ENCODE data around the gene IL4R. TPM values are rescaled to one million over a fixed set of nuclear protein-coding genes. Genes with fewer than 3 reads are reported as not detected.

IL4R gene
- total RNA-seq, 1 donor from 2014 or later: 22.0 TPM

- peak; percentile 88 for DNase-seq (ENCODE audit: low spot score)
- intact Hi-C loops (cut with DNase I): loop anchor here (2.0 kb wide), 1 partner anchor 133 kb away; no protein-coding TSS in a partner anchor
Observed at GRCh38 chr16:27367461-27368357, 53.9 kb downstream of the IL4R start.

- intact Hi-C loops (cut with DNase I): loop anchor here (2.0 kb wide), 1 partner anchor 134 kb away; no protein-coding TSS in a partner anchor
- no peak for DNase-seq (ENCODE audit: low spot score)
Observed at GRCh38 chr16:27368358-27368722, 54.6 kb downstream of the IL4R start.

GRCh38 chr16:27369806-27370205, 56.0 kb downstream of the IL4R start:
- no peak for DNase-seq (ENCODE audit: low spot score)
- intact Hi-C loops (cut with DNase I): loop anchor here (2.0 kb wide), 2 partner anchors 135 to 191 kb away; no protein-coding TSS in a partner anchor

DNA sequence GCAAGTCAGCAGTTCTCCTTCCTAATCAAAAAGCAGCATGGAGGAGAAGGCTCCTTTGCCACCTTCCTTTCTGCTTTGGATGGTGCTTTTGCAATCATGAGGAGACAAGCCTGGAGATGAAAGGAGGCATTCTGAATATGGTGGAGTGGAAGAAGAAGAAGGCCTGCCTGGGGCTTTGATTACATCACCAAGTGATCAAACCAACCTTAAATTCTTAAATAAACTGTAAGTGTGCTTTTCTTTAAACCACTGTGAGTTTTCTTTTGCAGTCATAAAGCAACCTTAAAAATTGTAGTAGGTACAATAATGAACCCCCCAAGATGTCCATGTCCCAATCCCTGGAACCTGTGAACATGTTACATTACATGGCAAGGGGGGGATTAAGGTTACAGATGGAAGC, 56.5 kb downstream of the IL4R start:
- intact Hi-C loops (cut with DNase I): loop anchor here (2.0 kb wide), 1 partner anchor 192 kb away; no protein-coding TSS in a partner anchor
- DNase-seq (ENCODE audit: low spot score): no peak

- intact Hi-C loops (cut with DNase I): no loop called here
- DNase-seq (ENCODE audit: low spot score): no peak
Observed at GRCh38 chr16:27373312-27373711, 59.5 kb downstream of the IL4R start.

DNA sequence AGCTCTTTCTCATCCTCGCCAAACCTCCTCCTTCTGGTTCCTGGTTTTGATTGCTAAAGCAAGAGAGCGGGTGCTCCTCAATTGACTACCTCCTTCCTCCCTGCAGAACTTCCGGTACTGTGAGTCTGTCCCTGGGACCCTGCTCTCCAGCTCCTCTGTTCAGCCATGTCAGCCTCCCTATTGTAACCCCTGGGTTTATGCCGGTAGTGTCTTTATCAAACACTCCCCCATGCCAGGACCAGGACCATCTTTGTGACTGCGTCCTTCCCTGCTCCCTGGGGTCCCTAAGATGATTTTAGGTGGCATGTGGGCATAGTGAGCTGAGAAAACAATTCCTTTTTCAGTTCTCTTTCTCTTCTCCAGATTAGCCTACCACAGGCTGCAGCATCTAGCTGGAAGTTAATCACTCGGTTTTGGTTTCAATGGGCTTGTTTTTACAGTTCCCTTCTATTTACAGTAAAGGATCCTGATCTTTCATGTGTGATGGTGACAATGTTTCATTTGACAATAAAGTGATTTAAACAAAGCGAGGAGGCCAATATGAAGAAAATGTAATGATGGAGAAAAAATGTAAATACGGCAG, 60.5 kb downstream of the IL4R start:
- intact Hi-C loops (cut with DNase I): no loop called here
- no peak for DNase-seq (ENCODE audit: low spot score)

- DNase-seq (ENCODE audit: low spot score): no peak
- intact Hi-C loops (cut with DNase I): no loop called here
Observed at GRCh38 chr16:27374804-27375425, 61.1 kb downstream of the IL4R start.

GRCh38 chr16:27377666-27378485, 64.1 kb downstream of the IL4R start:
- intact Hi-C loops (cut with DNase I): no loop called here
- peak; percentile 22 for DNase-seq (ENCODE audit: low spot score)

DNA sequence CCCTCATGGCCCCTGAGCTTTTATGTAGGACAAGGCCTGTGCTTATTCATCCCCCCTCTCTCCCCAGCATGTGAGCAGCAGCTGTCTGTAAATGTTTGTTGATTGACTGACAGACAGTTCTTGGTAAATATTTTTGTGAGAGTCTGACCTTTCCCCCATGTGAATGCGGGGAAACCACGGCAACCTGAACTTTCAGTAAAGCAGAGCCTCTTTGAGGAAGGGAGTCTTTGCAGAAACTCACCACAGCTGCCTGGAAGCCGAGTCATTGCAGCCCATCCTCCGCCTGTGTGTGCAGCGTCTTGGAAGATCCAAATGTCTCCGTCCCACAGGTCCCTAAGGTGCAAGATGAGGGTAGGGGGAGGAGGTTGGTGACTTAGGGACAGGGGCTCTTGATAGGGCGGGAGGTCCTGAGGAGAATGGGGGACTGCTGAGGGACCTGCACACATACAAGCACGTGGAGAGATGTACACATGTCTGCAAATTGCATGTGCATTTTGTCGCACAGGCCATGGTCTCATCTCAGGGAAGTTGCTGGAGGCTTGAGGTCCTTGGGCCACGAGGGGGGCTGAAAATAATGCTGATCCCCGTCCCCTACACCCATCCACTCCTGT, 65.2 kb downstream of the IL4R start:
- peak; percentile 63 for DNase-seq (ENCODE audit: low spot score)
- intact Hi-C loops (cut with DNase I): no loop called here

GRCh38 chr16:27379919-27380318, 66.1 kb downstream of the IL4R start:
- intact Hi-C loops (cut with DNase I): no loop called here
- peak; percentile 51 for DNase-seq (ENCODE audit: low spot score)

DNA sequence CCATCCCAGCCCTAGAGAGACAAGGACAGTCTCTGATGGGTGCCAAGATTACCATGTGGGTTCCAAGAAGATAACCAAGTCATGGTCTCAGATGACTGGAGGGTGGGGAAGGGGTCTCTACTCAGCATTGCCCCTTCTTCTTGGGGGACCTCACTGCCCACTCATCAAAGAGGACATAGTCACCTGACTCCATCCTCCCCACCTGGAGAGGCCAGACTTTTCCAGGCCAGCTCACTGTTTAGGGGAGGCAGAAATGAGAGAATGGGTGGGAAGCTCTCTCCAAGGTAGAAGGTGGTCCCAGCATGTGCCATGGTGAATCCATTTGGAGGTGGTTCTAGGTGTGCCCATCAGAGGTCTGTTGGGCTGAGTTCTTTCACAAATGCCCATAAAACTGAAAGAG, 67.5 kb downstream of the IL4R start:
- no peak for DNase-seq (ENCODE audit: low spot score)
- intact Hi-C loops (cut with DNase I): no loop called here

DNA sequence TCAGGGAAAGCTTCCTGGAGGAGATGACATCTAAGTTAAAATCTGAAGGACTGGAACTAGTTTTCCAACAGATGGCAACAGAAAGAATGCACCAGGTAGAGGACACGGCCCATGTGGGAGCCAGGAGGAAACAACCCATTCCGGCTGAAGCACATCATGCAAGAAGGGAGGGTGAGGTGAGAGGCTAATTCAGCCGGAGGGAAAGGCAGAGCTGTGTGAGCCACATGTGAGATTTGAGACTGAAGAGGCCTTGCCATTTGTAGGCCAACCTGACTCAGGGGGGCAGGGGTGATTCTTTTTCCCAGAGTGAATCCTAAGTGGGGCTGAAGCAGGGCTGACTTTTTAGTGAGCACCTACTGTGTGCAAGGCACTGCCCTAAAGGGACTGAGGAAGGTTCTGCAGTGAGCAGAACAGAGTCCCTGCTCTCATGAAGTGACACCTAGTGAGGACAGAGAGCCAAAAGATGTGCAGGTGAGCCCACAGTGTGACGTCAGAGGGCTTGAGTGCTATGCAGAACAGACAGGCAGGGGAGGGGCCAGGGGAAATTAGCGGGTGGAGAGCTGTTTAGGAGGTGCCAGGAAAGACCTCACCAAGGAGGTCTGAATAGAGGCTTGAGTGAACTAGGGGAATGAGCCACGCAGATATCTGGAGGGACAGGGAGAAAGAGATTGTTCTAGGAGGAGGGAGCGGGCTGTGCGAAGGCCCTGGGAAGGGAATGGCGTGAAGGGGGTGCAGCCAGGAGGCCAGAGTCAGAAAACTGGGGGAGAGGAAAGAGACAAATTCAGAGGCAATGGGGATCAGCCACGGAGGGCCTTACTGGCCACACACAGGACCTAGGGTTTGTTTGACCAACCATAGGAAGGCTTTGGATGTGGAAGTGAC, 68.4 kb downstream of the IL4R start:
- peak; percentile 44 for DNase-seq (ENCODE audit: low spot score)
- intact Hi-C loops (cut with DNase I): no loop called here

DNA sequence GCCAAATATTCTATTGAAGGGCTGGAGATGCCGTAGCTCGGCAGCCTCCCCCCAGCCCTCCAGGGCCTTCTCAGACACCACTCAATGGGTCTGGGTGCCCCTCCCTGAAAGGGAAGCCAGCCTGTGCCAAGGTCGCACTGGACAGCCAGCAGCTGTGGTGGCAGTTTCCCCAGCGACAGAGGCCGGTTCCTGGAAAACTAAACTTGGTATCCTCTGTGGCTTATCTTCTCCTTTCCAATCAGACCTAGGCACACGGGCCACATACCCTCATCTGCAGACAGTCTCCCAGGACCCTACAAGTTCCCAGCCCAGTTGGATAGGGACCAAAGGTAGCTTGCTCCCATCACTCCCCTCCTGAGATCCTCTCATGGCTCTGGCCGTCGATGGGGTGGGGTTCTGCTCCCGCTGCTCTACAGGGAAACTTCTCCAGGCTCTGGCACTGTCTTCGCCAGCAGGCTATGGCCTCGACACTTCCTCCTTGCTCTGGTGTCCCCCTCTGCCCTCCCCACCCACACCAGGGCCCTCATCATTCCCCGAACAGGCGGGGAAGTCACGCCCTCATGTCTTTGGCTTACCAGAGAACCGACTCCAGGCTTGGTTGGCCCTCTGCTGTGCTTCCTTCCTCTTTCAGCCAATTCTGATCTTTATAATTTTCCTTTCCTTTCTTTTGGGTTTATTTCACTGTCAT, 69.9 kb downstream of the IL4R start:
- intact Hi-C loops (cut with DNase I): no loop called here
- DNase-seq (ENCODE audit: low spot score): no peak

- no peak for DNase-seq (ENCODE audit: low spot score)
- intact Hi-C loops (cut with DNase I): no loop called here
Observed at GRCh38 chr16:27384425-27384824, 70.7 kb downstream of the IL4R start.

- intact Hi-C loops (cut with DNase I): no loop called here
Observed at GRCh38 chr16:27385398-27385797, 71.6 kb downstream of the IL4R start.

GRCh38 chr16:27386674-27387073, 72.9 kb downstream of the IL4R start:
- intact Hi-C loops (cut with DNase I): no loop called here
- no peak for DNase-seq (ENCODE audit: low spot score)

More at GRCh38 chr16:27385398-27385797, 71.6 kb downstream of the IL4R start:
- no peak for DNase-seq (ENCODE audit: low spot score)

- intact Hi-C loops (cut with DNase I): no loop called here
- DNase-seq (ENCODE audit: low spot score): no peak
Observed at GRCh38 chr16:27387724-27388123, 74.0 kb downstream of the IL4R start.

Measured in cardiac septum (tissue), 1 donor.